SK-N-MC (cell line): ENCODE results near the gene CELA2A.
"Not testable (repeated sequence)": the region's sequence is repeated elsewhere in the genome, so short reads cannot be mapped to it uniquely, and the experiment has no call there.

Experiments
- DNase-seq: peaks from one replicate; pipeline ENCODE4 v3.0.0-alpha.2; 2011; ENCODE audit warnings: low read depth, low spot score
- H3K27ac ChIP-seq: fragments of 200-600 bp; sonication (generic); 2 replicates; pipeline ENCODE4 v1.5.1; 2016; ENCODE audit warnings: mixed run types
- H3K36me3 ChIP-seq: fragments of 200-600 bp; sonication (generic); 2 replicates; pipeline ENCODE4 v1.6.1; 2017; ENCODE audit warnings: antibody characterized with exemption, low read length, mixed read lengths; ENCODE audit not compliant: insufficient read depth
- H3K4me3 ChIP-seq: fragments of 200-600 bp; sonication (generic); 2 replicates; pipeline ENCODE4 v1.5.1; 2016
- H3K9ac ChIP-seq: fragments of 200-600 bp; sonication (generic); 2 replicates; pipeline ENCODE4 v1.8.0; 2017; ENCODE audit warnings: mixed run types, mixed read lengths; ENCODE audit not compliant: insufficient read length
- H3K9me3 ChIP-seq: fragments of 200-600 bp; sonication (generic); 2 replicates; pipeline ENCODE4 v1.6.1; 2017; ENCODE audit warnings: low read depth, mild to moderate bottlenecking, antibody characterized with exemption, low read length, moderate library complexity, mixed read lengths
- EZH2 ChIP-seq: fragments of 200-600 bp; sonication (generic); IDR thresholded peaks from one replicate; pipeline ENCODE4 v1.6.1; 2017; ENCODE audit warnings: antibody characterized with exemption
- FOXP2 ChIP-seq: optimal IDR thresholded peaks from 2 replicates; pipeline ENCODE3; 2011; ENCODE audit warnings: mild to moderate bottlenecking, moderate library complexity; ENCODE audit not compliant: insufficient read depth; ENCODE audit errors: extremely low read length, control extremely low read depth
- POLR2AphosphoS5 ChIP-seq: IDR thresholded peaks from 2 replicates; pipeline ENCODE4 v1.6.1; 2012; ENCODE audit warnings: mild to moderate bottlenecking, low read depth, low read length, borderline replicate concordance

CELA2A gene

GRCh38 chr1:15508700-15509487, 52.4 kb downstream of the CELA2A start:
- Histone ChIP-seq H3K4me3 (no peak overlapping the region), H3K27ac (no peak overlapping the region), H3K36me3 (no peaks in the 10 kb centered on the region), H3K9me3 (no peaks in the 10 kb centered on the region), H3K9ac (no peak overlapping the region)
- TF ChIP-seq POLR2AphosphoS5 = no peak
- TF ChIP-seq EZH2 = no peak
- TF ChIP-seq FOXP2 = no peak
- no peak for DNase-seq

- Histone ChIP-seq H3K9ac (no peak overlapping the region), H3K9me3 (no peaks in the 10 kb centered on the region), H3K4me3 (no peak overlapping the region), H3K27ac (no peak overlapping the region), H3K36me3 (no peaks in the 10 kb centered on the region)
- TF ChIP-seq POLR2AphosphoS5 = no peak
- no peak for TF ChIP-seq EZH2
- no peak for TF ChIP-seq FOXP2
- DNase-seq = no peak
Observed at GRCh38 chr1:15509586-15509985, 53.1 kb downstream of the CELA2A start.

- Histone ChIP-seq H3K9ac (no peak overlapping the region), H3K36me3 (no peaks in the 10 kb centered on the region), H3K4me3 (no peak overlapping the region), H3K27ac (no peak overlapping the region), H3K9me3 (no peaks in the 10 kb centered on the region)
- DNase-seq = no peak
- TF ChIP-seq POLR2AphosphoS5 (no peak), EZH2 (no peak), FOXP2 (no peak)
Observed at GRCh38 chr1:15510611-15511405, 54.3 kb downstream of the CELA2A start.

GRCh38 chr1:15513192-15513591, 56.7 kb downstream of the CELA2A start:
- no peak for DNase-seq
- Histone ChIP-seq H3K36me3 (no peaks in the 10 kb centered on the region), H3K9ac (no peak overlapping the region), H3K9me3 (no peaks in the 10 kb centered on the region), H3K4me3 (no peak overlapping the region), H3K27ac (no peak overlapping the region)
- TF ChIP-seq POLR2AphosphoS5 = no peak
- no peak for TF ChIP-seq EZH2
- no peak for TF ChIP-seq FOXP2

GRCh38 chr1:15513919-15514318, 57.4 kb downstream of the CELA2A start:
- no peak for DNase-seq
- Histone ChIP-seq H3K27ac (no peak overlapping the region), H3K9me3 (no peaks in the 10 kb centered on the region), H3K9ac (no peak overlapping the region), H3K4me3 (no peak overlapping the region), H3K36me3 (no peaks in the 10 kb centered on the region)
- TF ChIP-seq POLR2AphosphoS5 (no peak), FOXP2 (no peak), EZH2 (no peak)

GRCh38 chr1:15514557-15514956, 58.0 kb downstream of the CELA2A start:
- not testable (repeated sequence) for H3K9ac ChIP-seq, H3K4me3 ChIP-seq, H3K9me3 ChIP-seq, DNase-seq, H3K36me3 ChIP-seq, H3K27ac ChIP-seq

GRCh38 chr1:15515022-15515663, 58.6 kb downstream of the CELA2A start:
- no peaks in the 10 kb centered on the region for H3K36me3 ChIP-seq
- H3K27ac ChIP-seq = no peak overlapping the region
- TF ChIP-seq POLR2AphosphoS5 = no peak
- no peak for TF ChIP-seq EZH2
- no peak for DNase-seq
- no peaks in the 10 kb centered on the region for H3K9me3 ChIP-seq
- no peak overlapping the region for H3K4me3 ChIP-seq
- no peak overlapping the region for H3K9ac ChIP-seq

- no peak for TF ChIP-seq POLR2AphosphoS5
- TF ChIP-seq EZH2 = no peak
- TF ChIP-seq FOXP2 = no peak
- Histone ChIP-seq H3K9ac (no peak overlapping the region), H3K9me3 (no peaks in the 10 kb centered on the region), H3K4me3 (no peak overlapping the region), H3K27ac (no peak overlapping the region), H3K36me3 (no peaks in the 10 kb centered on the region)
- DNase-seq = no peak
Observed at GRCh38 chr1:15519625-15520024, 63.1 kb downstream of the CELA2A start.

GRCh38 chr1:15521206-15521906, 64.8 kb downstream of the CELA2A start:
- not testable (repeated sequence) for H3K4me3 ChIP-seq, H3K9me3 ChIP-seq, H3K36me3 ChIP-seq, DNase-seq, H3K27ac ChIP-seq, H3K9ac ChIP-seq
